ENCODE results near the gene TUBGCP6.

Gene TUBGCP6

DNA sequence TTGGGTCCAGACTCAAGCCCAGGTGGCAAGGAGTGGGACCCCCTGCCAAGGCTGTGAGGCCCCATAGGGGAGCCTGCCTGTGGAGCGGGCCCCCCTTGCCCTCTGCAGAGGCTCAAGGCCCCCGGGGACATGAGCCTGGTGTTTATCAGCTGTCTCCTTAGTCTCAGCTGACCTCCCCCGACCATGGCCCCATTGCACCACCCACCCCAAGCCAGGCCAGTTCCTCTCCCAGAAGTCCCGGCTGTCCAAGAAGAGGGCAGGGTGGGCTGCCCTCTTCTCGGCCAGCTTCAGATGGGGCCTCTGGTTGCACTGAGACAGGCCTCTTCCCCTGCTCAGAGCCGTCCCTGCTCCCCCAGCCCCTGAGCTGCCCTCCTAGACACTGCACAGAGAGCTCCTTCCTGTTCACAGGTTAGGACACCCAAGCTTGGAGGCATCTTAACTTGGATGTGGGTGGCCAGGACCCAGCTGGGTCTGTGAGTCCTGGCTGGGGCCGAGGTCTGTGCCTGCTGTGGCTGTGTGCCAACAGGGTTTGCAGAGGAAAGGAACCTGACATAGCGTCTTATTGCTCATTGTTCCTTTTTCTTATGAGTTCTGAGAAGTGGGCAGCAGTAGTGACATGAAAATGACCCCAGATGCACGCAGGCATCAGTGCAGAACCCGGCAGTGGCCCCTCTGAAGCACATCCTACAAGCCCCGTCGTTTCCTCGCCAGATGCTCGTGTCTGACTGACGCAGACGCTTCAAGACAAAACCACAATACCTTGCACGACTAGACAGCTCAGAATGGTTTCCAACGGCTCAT, 53.7 kb downstream of the TUBGCP6 start:
- peak; percentile 65 to 93 (median 80) for DNase-seq

DNA sequence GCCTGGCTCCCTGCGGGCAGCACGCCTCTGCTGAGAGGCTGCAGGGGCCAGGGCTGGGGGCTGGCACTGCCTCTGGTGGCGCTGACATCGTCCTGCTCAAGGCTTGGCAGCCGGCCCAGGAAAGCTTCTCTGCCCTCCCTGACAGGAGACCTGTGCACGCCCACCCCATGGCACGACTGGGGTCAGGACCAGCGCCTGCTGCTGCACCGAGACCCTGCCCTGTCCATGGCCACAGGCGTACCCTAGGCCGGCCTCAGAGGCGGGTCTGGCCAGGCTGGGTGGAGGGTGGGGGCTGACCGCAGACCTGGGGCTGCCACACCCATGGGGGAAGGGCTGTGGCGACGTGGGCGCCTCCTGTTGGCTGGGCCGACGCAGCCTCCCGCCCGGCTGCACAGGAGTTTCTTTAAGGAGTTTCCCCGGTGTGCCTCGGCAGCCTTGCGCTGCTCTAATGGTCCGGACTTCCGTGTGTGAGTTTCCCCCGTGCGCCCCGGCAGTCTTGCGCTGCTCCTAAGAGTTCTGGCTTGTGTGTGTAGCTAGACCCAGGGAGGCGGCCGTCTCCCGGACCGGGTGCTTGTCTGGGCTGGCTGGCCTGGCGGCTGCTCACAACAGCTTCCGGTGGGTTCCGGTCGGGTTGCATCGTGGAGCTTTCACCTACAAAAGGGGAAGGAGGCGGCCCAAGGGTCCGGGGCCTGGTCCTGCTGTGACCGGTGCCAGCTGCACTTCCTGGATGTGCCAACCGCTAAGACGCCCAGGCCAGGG, 54.5 kb downstream of the TUBGCP6 start:
- peak; percentile 75 to 92 (median 85) for DNase-seq

DNA sequence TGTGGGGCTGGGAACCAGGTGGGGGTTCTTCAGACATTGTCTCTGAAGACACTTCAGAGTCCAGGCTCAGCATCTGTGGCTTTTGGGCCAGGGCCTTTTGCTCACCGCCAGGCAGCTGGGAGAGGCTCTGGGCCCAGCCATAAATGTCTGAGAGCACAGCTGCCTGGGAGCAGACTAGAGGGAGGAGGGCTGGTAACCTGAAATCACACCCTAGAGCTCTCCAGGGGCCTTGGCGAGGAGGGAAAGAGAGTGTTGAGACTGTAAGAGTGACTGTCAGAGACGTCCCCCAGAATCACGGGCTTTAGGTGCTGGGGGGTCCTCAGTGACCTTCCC, 55.0 kb downstream of the TUBGCP6 start:
- no peak for DNase-seq

DNA sequence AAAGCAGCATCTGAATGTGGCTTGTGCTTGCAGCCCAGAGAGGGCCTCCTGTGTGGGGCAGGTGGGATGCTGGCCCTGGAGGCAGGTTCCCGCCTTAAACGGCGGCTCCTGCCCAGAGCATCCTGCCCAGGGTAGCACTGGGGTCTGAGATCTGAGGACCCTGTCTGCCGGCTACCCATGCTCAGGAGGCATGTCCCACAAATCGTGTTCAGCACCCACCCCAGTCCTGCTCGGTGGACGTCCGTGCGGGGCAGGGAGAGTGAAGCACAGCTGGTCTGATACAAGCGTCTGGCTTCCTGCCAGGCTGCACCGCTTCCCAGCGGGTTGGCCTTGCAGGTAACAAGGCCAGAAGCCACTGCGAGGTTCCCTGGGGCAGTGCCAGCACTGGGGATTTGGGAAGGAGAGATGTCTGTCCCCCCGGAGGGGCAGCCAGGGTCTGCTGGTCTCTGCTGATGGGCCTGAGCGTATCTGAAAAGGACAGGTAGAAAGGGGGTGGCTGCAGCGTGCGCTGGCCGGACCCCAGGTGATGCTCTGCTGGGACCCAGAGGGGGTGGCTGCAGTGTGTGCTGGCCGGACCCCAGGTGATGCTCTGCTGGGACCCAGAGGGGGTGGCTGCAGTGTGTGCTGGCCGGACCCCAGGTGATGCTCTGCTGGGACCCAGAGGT, 55.5 kb downstream of the TUBGCP6 start:
- peak in 1 of 6 experiments; percentile 26 for DNase-seq

DNA sequence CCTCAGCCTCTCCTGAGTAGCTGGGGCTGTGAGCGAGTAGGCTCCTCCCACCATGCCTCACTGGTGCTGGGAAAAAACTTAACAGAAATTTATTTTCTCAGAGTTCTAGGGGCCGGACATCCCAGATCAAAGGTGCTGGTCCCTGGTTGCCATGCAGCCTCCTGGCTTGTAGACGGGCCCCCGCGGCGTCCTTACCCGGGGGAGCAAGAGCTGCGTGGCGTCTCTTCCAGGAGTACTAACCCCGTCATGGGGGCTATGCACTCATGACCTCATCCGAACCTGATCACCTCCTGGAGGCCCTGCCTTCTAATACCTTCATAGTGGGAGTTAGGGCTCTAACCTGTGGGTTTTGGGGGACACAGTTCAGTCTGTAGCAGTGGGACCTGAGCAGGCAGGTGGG, 56.5 kb downstream of the TUBGCP6 start:
- DNase-seq: no peak

DNA sequence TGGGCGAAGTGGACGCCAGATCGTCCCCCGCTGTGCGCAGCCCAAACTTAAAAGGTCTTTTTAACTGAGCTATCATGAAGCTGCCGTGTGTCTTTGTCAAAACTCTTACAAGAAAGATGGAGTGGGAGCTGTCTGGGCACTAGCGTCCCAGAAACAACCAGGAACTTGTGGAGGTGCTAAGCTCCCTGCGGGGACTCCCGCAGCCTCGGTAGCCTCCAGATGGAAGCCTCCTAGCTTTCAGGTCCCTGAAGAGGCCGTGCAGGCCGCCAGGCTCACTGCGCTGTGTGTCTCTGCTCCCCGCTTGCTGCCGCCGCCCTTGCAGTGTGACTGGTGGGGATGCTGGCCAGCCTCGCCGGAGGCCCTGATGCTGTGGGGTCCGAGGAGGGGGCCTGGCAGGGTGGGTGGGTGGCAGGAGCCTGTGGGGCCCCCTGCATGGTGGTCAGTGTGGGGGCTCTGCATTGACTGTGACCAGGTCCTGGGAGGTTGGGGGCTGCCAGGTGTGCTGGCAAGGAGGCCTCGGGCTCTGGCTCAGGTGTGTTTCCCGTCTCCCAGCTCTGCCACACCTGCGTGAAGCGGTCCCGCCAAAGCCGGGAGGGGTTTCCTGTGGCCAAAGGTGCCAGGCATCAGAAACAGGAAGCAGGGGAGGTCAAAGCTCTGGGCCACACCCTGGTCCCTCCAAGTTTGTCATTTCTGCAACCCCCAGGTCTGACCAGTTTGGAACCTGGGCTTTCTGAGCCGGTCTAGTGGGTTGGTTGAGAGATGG, 57.9 kb downstream of the TUBGCP6 start:
- peak in 2 of 6 experiments; percentile 13 to 19 for DNase-seq

DNA sequence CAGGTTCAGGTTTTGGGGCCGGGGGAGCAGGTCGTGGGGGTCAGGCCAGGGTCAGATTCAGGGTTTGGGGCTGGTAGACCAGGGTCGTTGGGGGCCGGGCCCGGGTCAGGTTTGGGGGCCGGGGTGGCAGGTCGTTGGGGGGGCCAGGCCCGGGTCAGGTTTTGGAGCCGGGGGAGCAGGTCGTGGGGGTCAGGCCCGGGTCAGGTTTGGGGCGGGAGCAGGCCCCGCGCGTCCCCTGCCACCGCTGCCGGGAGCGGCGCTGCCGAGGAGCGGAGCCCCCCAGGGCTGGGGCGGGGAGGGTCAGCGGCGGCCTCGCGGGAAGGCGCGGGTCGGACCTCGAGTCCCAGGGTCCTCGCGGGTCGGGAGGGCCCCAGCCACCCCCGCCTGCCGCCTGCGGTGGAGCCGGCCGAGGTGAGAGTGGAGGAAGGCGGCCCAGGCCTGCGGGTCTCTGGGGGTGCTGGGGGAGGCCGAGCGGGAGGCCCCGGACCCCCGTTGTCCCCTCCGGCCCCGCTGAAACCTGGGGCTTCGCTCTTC, 58.6 kb downstream of the TUBGCP6 start:
- no peak for DNase-seq

DNA sequence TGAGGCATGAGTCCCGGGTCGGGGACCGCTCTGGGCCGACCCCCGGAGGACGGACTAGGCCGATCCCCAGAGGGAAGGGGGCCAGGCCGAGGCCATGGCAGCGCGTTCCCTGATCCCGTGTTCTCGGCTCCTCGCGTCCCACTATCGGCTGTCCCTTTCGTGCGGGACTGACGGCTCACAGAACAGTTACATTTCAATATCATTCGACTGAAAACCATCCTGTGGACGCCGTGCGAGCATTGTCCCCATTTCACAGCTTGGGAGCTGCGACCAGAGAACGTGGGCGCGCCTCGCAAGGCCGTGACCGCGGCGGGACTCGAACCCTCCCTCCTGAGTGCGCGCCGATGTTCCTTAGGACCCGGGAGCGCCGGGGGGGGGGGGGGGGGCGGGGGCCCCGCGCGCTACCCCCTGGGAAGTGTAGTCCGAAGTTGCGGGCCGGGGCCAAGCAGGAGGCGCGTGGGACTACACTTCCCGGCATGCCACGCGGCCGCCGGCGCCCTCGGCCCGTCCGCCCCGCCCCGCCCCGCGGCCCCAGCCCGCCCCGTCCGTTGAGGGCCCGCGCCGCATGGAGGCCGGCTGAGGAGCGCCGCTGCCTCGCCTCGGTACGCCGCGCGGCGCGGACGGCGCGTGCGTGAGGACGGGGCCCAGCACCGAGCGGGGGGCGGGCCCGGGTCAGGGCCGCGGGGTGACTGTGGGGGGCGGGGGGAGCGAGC, 59.3 kb downstream of the TUBGCP6 start, which contains the start of gene TRABD:
TSS of gene TRABD (plus strand) at position 539 of the 713 bp plus-strand sequence. CDS start 7,148 bp downstream, outside the sequence.
- DNase-seq: peak; percentile 75 to 89 (median 82)

DNA sequence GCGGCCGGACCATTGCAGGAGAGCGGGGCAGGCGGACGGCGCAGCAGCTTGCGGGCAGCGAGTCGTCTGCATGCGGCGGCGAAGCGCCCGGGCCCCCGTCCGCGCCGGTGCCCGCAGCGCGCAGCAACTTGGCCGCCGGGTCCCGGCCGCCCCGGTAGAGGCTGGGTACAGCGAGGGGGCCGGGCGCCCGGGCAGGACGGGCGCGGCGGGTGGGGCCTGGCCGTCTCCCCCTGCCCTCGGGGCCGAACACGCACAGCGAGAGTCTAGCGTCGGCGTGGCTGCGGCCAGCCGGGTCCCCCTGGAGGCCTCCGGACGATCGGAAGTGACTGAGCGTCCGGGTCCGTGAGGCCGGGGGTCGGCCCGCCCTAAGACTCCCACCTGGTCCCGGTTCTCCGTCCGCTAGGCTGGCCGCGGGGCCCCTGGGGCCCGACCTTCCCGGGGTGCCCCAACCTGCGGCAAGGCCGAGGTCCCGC, 59.9 kb downstream of the TUBGCP6 start:
- no peak for DNase-seq

DNA sequence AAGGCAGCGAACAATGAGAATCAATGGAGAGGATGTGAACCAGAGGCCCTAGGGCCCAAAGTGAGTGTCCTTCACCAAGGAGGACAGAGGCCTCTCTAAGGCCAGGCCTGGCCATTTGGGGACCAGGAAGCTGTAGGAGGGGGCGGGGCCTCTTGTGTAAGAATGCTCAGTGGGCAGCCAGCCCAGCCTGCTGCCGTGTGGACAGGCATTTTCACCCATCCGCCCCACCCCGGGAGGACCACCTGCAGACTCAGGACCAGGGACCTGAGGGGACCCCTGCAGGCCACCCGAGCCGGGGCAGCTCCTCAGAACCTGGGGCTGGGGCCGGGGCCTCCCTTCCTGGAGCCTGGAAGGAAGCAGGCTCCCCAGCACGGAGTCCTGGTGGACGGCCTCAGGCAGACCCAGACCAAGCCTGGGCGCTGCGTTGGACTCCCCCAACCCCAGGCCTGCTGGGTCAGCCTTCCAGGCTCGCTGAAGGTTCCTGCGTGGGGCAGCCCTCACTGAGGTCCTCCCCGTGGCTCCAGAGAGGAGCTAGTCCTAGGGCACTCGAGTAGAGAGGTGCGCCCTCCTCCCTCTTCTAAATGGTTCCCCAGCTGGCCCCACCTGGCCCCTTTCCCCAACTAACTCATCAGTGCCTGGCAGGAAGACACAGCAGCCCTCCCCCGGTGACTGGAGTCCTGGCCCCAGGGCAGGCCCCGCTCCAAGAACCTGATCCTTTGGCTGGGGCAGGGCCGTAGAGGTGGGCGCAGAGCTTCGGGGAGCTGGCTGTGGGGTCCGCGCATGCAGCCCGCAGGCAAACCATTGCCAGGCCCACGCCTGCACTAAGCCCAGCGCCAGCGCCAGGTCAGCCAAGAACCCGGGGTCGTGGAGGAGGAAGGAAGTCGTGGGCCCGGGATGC, 60.6 kb downstream of the TUBGCP6 start:
- DNase-seq: no peak

DNA sequence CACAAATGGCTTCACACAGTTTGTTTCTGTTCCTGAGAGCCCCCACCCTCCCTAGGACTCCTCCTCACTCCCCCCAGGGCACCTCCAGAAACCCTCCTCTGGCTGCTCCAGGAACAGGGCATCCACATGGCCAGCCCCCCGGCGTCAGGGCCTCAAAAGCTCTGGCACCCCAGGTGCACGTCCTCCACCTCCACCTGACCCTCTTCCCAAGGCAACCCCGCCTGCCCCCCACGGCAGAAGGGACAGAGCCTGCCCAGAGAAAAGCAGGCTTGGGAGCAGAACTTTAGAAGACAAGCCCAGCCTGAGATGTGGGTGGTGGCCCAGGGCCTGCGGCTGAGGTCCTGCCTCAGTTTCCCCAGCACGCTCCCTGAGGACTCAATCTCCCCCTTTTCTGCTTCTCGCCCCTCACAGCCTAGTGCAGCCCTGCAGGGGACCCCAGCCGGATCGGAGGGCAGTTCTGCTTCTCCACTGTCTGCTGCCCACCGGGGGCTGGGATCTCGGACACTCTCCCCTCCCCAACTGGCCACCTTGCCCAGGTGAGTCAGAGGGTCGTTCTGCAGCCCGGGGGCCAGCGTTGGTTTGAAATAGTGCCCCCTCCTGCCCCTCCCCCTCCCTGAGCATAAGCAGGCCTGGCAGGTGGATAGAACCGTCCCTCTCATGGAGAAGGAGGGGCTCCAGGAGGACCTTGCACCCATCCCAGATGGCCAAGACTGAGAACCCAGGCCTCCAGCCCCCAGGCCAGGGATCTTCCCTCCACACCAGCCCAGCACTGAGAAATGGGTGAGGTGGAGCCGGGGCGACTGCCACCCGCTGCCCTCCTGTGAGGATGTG, 61.5 kb downstream of the TUBGCP6 start:
- no peak for DNase-seq

DNA sequence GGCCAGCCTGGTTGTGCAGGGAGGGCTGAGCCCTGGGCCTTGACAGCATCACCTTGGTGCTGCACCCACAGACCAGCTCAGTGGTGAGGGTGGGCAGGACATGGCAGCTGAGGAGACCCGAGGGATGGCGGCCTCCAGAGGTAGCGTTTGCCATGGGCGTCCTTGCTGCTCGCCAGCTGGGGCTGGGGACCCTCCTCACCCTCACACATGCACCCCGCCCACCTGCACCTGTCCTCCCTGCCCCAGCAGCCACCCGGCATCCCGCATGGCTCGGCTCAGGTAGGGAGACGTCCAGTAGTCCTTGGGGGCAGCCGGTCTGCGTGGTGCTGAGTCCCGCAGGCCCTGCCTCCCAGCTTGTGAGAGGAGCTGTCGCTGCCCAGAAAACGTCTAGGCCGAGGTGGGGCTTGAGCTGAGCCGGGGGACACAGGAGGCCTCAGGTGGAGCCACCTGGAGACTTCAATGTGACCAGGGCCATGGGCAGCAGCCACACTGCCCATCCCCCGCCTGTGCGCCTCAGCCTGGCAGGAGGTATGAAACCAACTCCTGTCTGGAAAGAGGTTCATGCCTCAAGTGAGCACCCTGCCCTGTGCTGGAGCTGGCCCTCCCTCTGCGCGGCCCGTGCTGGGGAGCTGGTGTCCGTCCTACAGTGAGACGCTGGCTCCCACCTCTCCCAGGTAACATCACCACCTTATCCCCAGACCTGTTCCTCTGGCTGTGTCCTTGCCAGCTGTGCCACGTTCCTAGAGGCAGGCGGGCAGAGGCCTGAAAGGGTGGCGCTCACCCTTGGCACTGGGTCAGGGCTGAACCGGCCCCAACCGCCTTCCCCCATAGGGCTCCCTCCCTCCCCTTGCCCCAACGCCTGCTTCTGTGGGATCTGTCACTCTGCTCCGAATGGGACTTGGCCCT, 62.4 kb downstream of the TUBGCP6 start:
- no peak for DNase-seq

DNA sequence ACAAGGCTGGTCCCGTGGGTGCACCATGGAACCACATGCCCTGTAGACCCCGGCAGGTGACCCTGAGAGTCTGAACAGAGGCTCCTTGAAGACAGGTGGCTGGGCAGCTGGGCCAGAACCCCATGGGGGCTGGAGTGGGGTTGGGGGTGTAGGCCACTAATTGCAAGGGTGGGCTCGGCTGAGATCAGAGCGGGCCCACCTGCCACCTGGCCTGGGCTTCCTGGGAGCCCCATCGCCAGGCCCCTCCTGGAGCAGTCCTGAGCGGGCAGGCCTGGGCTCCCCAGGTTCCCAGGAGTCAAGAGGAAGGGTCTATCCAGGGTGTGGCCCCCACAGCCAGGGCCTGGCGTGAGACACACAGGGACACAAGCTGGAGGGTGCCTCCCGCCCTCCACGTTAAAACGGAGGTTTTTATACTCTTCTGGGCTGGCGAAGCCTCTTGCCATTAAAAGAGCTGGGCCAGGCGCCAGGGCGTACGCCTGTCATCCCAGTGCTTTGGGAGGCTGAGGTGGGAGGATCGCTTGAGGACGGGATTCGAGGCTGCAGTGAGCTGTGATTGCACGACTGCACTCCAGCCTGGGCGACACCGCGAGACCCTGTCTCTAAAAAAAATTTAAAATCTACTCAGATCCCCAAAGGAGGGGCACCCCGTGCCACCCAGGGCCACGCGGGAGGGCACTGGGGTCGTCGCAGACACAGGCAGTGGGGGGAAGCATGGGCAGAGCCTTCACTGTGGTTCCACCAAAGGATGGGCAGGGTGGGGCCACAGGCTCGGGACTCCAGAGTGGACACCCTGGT, 63.9 kb downstream of the TUBGCP6 start:
- no peak for DNase-seq

DNA sequence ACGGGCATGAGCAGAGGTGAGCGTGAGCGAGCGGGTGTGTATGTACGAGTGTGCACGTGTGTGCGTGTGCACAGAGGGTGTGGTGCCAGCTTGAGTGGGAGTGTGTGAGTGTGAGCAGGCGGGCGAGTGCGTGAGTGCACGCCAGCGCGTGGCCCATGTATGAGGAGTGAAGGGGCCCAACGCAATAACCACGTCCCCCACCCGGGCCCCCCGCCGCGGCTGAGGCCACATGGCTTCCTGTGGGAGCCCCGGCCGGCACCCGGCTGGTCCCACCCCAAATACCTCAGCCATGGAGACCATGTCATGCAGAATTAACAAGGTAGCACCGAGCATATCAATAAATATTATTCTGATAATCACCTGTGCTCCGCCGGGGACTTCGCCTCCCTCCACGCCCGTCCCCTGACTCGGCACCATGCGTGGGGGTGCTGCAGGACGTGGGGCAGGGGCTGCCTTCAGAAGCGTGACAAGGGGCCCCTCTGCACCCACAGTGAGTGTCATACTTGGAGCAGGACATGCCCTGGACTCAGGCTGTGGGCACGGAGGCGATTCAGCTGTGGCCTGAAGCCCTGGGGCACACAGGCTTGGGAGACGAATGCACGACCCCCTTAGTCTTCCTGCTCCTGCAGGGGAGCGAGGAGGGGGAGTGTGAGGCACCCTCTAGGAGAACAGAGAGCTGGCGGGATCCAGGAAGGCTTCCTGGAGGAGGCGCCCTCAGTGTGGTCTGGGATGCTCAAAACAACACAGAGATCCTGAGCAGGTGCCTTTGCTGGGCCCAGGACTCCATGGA, 64.7 kb downstream of the TUBGCP6 start:
- no peak for DNase-seq

DNA sequence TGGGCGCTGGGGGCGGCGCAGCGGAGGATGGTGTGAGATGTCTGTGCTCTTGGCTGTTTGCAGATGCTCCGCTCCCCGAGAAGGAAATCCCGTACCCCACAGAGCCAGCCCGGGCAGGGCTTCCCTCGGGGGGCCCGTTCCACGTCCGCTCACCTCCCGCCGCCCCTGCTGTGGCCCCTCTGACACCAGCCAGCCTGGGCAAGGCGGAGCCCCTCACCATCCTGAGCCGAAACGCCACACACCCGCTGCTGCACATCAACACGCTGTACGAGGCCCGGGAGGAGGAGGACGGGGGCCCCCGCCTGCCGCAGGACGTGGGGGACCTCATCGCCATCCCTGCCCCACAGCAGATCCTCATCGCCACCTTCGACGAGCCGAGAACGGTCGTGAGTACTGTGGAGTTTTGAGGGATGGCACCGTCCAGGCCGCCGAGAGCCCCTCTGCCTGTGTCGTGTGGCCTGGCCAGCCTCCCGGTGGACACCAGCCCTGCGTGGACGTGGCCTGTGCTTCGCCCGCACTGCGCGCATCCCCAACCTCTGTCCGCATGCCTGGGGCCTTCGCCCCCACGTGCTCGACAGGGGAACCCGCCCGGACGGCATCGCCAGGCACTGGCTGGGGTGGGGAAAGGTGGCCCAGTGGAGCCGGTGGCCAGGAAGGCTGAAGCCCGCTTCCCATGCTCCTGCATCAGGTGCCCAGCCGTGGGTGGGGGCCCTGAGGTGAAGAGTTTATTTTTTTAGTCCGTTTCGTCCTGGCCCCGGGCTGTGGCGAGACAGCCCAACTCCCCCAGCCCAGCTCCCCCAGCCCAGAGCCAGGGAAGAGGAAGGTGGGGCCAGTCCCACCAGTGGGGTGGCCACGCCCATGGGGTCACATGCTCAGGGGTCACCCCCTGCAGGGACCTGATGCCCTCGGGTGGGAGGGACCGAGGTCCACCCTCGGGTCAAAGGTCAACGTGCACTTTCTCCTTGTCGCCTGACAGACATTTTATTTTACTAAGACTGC, 65.7 kb downstream of the TUBGCP6 start:
- DNase-seq: no peak

DNA sequence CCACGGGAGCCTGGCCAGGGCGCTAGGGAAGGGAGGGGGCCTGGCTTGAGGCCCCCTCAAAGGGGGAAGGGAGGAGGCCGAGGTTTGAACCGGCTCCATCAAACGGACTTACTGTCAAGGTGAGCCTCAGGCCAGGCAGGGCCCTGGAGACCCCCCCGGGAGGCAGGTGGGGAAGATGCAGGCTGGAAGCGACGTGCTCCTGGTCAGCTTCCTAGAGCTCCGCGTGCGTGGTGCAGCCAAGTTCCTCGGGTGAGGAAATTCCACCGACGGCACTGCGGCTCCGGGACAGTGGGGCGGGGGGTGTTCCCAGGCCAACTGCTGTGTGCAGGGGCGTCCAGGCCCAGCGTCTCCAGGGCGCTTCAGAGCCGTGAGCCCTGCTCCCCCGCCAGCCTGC, 66.4 kb downstream of the TUBGCP6 start:
- no peak for DNase-seq

Measured in stimulated activated naive CD4-positive, alpha-beta T cell (primary cell).